Heart left ventricle (tissue), 16 donors: ENCODE results near the gene ALK. TPM values are rescaled to one million over a fixed set of nuclear protein-coding genes. Genes with fewer than 3 reads are reported as not detected.

Experiments used
- ATAC-seq, 4 donors: fragments of 200-7000 bp; cut with Tn5 transposase; one replicate each; pipeline ENCODE4 v1.9.1; 2020 to 2022; ENCODE audit warnings: moderate library complexity in 4 of 4, mild to moderate bottlenecking in 3 of 4, moderate number of reproducible peaks in 1 of 4
- DNase-seq, 5 donors: peaks; one replicate each; pipeline ENCODE4 v3.0.0-alpha.2; 2020
- H3K27ac ChIP-seq, 12 donors: fragments of 200-600 bp; sonication (generic) in 4 of 12; one replicate each; pipeline versions ENCODE4 v1.5.0 to v1.8.0; 2016 to 2022; ENCODE audit warnings: mild to moderate bottlenecking in 2 of 12
- H3K27me3 ChIP-seq, 9 donors: fragments of 200-600 bp; sonication (generic) in 2 of 9; one replicate each; pipeline versions ENCODE4 v1.5.1 to v1.8.0; 2016 to 2022; ENCODE audit warnings: mild to moderate bottlenecking in 3 of 9
- H3K36me3 ChIP-seq, 9 donors: fragments of 200-600 bp; sonication (generic) in 2 of 9; one replicate each; pipeline versions ENCODE4 v1.5.0 to v1.8.0; 2018 to 2022; ENCODE audit warnings: mild to moderate bottlenecking in 2 of 9
- H3K4me1 ChIP-seq, 12 donors: fragments of 200-600 bp; sonication (generic) in 4 of 12; one replicate each; pipeline versions ENCODE4 v1.5.0 to v1.8.0; 2016 to 2022; ENCODE audit warnings: mild to moderate bottlenecking in 3 of 12
- H3K4me3 ChIP-seq, 12 donors: fragments of 200-600 bp; sonication (generic) in 4 of 12; one replicate each; pipeline versions ENCODE4 v1.5.0 to v1.8.0; 2017 to 2022; ENCODE audit warnings: mild to moderate bottlenecking in 9 of 12, moderate library complexity in 4 of 12
- H3K9me3 ChIP-seq, 12 donors: fragments of 200-600 bp; sonication (generic) in 4 of 12; one replicate each; pipeline versions ENCODE4 v1.5.0 to v1.8.0; 2016 to 2022; ENCODE audit warnings: mild to moderate bottlenecking in 1 of 12
- POLR2A ChIP-seq, 2 donors: fragments of 450-650 bp; IDR thresholded peaks; one replicate each; pipeline ENCODE4 v1.6.1; 2017; ENCODE audit warnings: antibody characterized with exemption in 2 of 2, mild to moderate bottlenecking in 2 of 2, moderate library complexity in 2 of 2
- WGBS, 4 donors: extraction: QIAGEN DNeasy Blood & Tissue Kit in 2 of 4; methylation state at CpG; one replicate each; pipeline versions ENCODE4 v1.1.5 to v1.1.7; 2013 to 2018; 5-methylcytosine and 5-hydroxymethylcytosine counted together
- intact Hi-C, 10 donors: fragments of 100-400 bp; cut with DNase I; formaldehyde crosslinking; loops; one replicate each; pipeline versions ENCODE4 v1.11.1 to v1.14.2; 2022
- polyA plus RNA-seq, 2 donors: library from polyadenylated mRNA; stranded (reverse); fragments of 200-250 nt; gene quantifications; one replicate each; pipeline ENCODE4 v1.2.3, GENCODE V29; 2013
- total RNA-seq, 9 donors: library from RNA; depleted of rRNA in 2 of 9; stranded (reverse); fragments of >200 nt in 2 of 9; fragmentation: NEBNext Ultra II Directional in 3 of 9; extraction: Animal tissue kit (Norgen Biotek cat#: 25700) in 3 of 9; gene quantifications; one replicate each; pipeline versions ENCODE4 v1.1.0 to v1.2.4, GENCODE V29; 2016 to 2023
- TF ChIP-seq, protein P1 (sequence below), 12 donors: fragments of 200-600 bp; sonication (generic) in 4 of 12; IDR thresholded peaks; one replicate each; pipeline versions ENCODE4 v1.5.0 to v1.8.0; 2018 to 2022; ENCODE audit warnings: antibody characterized with exemption in 12 of 12, mild to moderate bottlenecking in 5 of 12
- donor health status: ischemic (EF 13 %, LVEDD 7.1; RV severe dilation, severe dysfunction).
- donor health status: healthy with polysubstance abuse.
- donor health status: DM: no; HTN: yes; CAD: no.
- donor health status: DM: no; HTN: no; CAD: no.
- donor health status: ischemic (EF 25% LVEDD 6.9; RV normal size, moderate dysfunction).
- donor health status: ischemic (EF 25% LVEDD 5.7; RV mildly dilated, moderate dysfunction).
- donor health status: healthy.
- donor health status: DM: yes; HTN: yes; CAD: no.
- donor health status: ischemic (EF 35%, LVEDD 5.7; RV mildly dilated, moderate dysfunction).
- donor health status: nonischemic (EF 11% LVEDD 7.7; RV severe dilation, severe dysfunction).
- donor health status: DM: yes; HTN: yes; CAD: no.
- donor health status: PGD.
- donor health status: ischemic (EF 29% LVEDD 5.4; RV normal size, mild dysfunction).
- donor health status: nonischemic (EF 23%, LVEDD 6.1; RV moderate dilation, normal function).

The ALK gene
- total and polyA plus RNA-seq, 11 donors: 0.05 to 0.50 (median 0.13) TPM; not detected in 5

DNA sequence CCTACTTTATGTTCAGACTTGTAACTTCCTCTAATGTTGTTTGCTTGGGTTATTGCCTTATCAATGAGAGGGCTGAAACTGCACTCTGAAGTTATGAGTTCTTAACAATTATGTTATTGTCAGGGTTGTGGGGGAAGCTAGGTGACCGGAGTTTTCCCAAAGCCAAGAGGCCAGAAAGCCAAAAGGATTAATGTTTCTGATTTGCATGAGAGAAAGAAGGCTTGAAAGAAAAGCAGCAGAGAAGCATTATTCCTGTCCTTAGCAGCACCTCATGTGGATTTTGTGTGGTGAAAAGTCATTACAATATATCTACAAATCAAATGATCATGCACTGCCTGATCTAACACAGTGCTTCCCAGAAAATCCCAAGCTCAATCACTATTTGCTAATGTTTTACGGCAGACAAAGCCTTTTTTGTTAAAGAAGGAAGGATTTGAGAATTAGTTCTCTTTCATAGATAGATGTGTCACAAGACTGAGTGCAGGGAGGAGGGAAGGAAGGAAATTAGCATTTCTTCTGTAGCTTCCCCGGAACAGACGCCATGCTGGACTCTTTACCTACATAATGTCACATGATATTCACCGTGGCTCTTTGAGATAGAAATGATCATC is 203.2 kb downstream of the ALK start:
- no peaks in the 10 kb centered on the region for H3K4me1 ChIP-seq
- H3K27me3 ChIP-seq: no peaks in the 10 kb centered on the region
- H3K4me3 ChIP-seq: no peak overlapping the region
- DNase-seq: no peak
- no peaks in the 10 kb centered on the region for H3K36me3 ChIP-seq
- no peaks in the 10 kb centered on the region for H3K9me3 ChIP-seq
- H3K27ac ChIP-seq: no peak overlapping the region
- WGBS, 4 donors: 73 to 82% (median 80%) methylated on average over 5 of the region's 5 CpGs
- intact Hi-C loops: no loop called here
- TF ChIP-seq, protein P1, sequence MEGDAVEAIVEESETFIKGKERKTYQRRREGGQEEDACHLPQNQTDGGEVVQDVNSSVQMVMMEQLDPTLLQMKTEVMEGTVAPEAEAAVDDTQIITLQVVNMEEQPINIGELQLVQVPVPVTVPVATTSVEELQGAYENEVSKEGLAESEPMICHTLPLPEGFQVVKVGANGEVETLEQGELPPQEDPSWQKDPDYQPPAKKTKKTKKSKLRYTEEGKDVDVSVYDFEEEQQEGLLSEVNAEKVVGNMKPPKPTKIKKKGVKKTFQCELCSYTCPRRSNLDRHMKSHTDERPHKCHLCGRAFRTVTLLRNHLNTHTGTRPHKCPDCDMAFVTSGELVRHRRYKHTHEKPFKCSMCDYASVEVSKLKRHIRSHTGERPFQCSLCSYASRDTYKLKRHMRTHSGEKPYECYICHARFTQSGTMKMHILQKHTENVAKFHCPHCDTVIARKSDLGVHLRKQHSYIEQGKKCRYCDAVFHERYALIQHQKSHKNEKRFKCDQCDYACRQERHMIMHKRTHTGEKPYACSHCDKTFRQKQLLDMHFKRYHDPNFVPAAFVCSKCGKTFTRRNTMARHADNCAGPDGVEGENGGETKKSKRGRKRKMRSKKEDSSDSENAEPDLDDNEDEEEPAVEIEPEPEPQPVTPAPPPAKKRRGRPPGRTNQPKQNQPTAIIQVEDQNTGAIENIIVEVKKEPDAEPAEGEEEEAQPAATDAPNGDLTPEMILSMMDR (IDR thresholded peaks at IDR 0.05): no peak
- no peak for ATAC-seq

DNA sequence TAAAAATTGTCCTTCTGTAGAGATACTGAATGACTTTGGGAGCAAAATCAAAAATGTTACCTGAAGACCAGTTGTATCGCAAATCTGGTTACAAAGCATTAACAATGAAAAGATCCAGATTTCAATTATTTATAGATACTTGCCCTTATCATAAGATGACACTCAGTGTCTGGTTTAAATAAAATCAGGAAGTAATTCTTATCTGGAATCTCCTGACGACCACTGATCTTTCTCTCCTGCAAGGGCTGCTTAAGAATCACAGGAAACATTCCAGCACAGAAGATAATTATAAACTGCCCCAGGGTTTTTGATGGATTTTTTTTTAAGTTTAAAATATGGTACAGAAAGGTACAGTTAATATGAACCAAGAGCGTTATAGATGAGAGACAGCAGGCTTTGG is 205.7 kb downstream of the ALK start:
- no peaks in the 10 kb centered on the region for H3K36me3 ChIP-seq
- intact Hi-C loops: no loop called here
- H3K27ac ChIP-seq: no peak overlapping the region
- ATAC-seq (no peak), DNase-seq (no peak)
- TF ChIP-seq, protein P1 (IDR thresholded peaks at IDR 0.05): no peak
- TF ChIP-seq POLR2A (IDR thresholded peaks at IDR 0.05): no peak
- H3K4me3 ChIP-seq: no peak overlapping the region
- no peaks in the 10 kb centered on the region for H3K4me1 ChIP-seq
- no peaks in the 10 kb centered on the region for H3K27me3 ChIP-seq
- WGBS, 4 donors: 58 to 70% (median 66%) methylated on average over 3 of the region's 3 CpGs
- H3K9me3 ChIP-seq: no peaks in the 10 kb centered on the region

DNA sequence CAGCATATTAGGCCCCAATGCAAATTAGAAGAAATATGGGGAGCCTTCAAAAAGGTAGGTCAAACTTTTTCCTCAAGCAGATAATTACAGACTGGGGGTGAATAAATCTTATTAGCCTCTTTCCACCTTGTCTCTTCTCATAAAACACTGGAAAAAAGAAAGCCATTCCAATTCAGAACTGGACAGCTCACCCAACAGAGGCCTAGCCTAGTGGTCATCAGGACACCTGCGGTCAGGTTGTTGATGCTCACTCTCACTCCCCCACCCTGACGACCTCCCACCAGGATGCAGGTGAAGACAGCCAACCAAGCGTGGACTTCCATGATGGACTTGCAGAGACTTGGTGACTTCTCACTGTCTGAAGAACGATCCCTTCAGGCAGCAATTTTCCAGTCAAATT is 207.1 kb downstream of the ALK start:
- Histone ChIP-seq H3K36me3 (no peaks in the 10 kb centered on the region), H3K27me3 (no peaks in the 10 kb centered on the region), H3K4me1 (no peaks in the 10 kb centered on the region), H3K9me3 (no peaks in the 10 kb centered on the region), H3K4me3 (no peak overlapping the region), H3K27ac (no peak overlapping the region)
- intact Hi-C loops: no loop called here
- DNase-seq (no peak), ATAC-seq (no peak)
- TF ChIP-seq, protein P1 (IDR thresholded peaks at IDR 0.05): no peak
- TF ChIP-seq POLR2A (IDR thresholded peaks at IDR 0.05): no peak
- 84 to 94% (median 88%) methylated on average over 4 of the region's 4 CpGs for WGBS, 4 donors

DNA sequence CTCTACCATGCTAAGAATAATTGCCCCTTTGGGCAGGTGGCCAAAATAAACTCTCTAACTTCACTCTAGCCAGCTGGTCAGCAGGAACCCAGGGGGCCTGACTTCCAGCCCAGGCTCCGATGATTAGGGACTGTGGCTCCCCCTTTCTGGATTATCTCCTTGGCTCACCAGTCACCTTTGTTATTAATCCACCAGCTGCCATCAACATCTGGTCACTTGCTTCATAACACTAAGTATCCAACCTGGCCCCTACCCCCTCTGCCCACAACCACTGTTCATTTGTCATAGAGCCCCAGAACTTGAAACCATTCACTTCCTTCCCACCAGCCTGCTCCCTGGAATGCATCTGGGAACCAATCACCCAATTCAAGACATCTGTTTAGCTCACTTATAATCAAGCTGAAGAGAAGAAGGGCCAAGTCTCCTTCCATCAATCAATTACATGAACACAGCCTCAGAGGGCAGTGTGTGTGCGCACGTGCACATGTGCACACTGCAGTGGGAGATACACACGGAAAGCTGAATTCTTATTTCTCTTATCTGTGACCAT is 215.1 kb downstream of the ALK start:
- TF ChIP-seq, protein P1 (IDR thresholded peaks at IDR 0.05): no peak
- TF ChIP-seq POLR2A (IDR thresholded peaks at IDR 0.05): no peak
- H3K4me3 ChIP-seq: no peak overlapping the region
- H3K27me3 ChIP-seq: no peaks in the 10 kb centered on the region
- ATAC-seq (no peak), DNase-seq (no peak)
- H3K36me3 ChIP-seq: no peaks in the 10 kb centered on the region
- H3K27ac ChIP-seq: no peak overlapping the region
- intact Hi-C loops: no loop called here
- H3K9me3 ChIP-seq: no peaks in the 10 kb centered on the region
- WGBS, 4 donors: 72 to 86% (median 79%) methylated on average over 4 of the region's 4 CpGs
- H3K4me1 ChIP-seq: no peaks in the 10 kb centered on the region
